Measurements from ENCODE around the gene BCL2L12.

- TF ChIP-seq OSR1 (CRISPR knock-in tag; IDR thresholded peaks at IDR 0.05) (no peak), RARB (CRISPR knock-in tag; IDR thresholded peaks at IDR 0.05) (no peak), ZNF565 (CRISPR knock-in tag; conservative IDR thresholded peaks at IDR 0.05; ENCODE audit: low read depth) (no peak)
These were observed 21.4 kb downstream of the BCL2L12 start for GRCh38 chr19:49687150-49687549.
